GM18526 (cell line): ENCODE measurements around the gene HEATR1.

Experiments used
- POLR2A ChIP-seq: IDR thresholded peaks from 3 replicates; pipeline ENCODE4 v1.6.1; 2011; ENCODE audit not compliant: insufficient read length; ENCODE audit errors: extremely low read depth

The HEATR1 gene

GRCh38 chr1:236603991-236604904 lies at the start of gene HEATR1:
HEATR1 (minus strand) TSS chr1:236604516; CDS start chr1:236604095, 421 bp downstream.
- TF ChIP-seq POLR2A = peak; percentile 80

GRCh38 chr1:236645016-236645680 lies 40.8 kb upstream of the HEATR1 start:
- no peak for TF ChIP-seq POLR2A

GRCh38 chr1:236642763-236643162 lies 38.4 kb upstream of the HEATR1 start:
- TF ChIP-seq POLR2A = no peak

- TF ChIP-seq POLR2A = no peak
Observed at GRCh38 chr1:236639686-236640085, 35.4 kb upstream of the HEATR1 start.

GRCh38 chr1:236638945-236639344 lies 34.6 kb upstream of the HEATR1 start:
- TF ChIP-seq POLR2A = no peak

GRCh38 chr1:236636017-236636416 lies 31.7 kb upstream of the HEATR1 start:
- no peak for TF ChIP-seq POLR2A

- TF ChIP-seq POLR2A = no peak
Observed at GRCh38 chr1:236627727-236628408, 23.6 kb upstream of the HEATR1 start.

- no peak for TF ChIP-seq POLR2A
Observed at GRCh38 chr1:236623371-236624166, 19.3 kb upstream of the HEATR1 start.

GRCh38 chr1:236622407-236622806 lies 18.1 kb upstream of the HEATR1 start:
- no peak for TF ChIP-seq POLR2A

- TF ChIP-seq POLR2A = no peak
Observed at GRCh38 chr1:236619398-236619797, 15.1 kb upstream of the HEATR1 start.

- TF ChIP-seq POLR2A = no peak
Observed at GRCh38 chr1:236618507-236618906, 14.2 kb upstream of the HEATR1 start.

GRCh38 chr1:236615399-236616148 lies 11.3 kb upstream of the HEATR1 start:
- no peak for TF ChIP-seq POLR2A

- TF ChIP-seq POLR2A = no peak
Observed at GRCh38 chr1:236612349-236612748, 8.0 kb upstream of the HEATR1 start.
